Fibroblast of skin of right quadriceps (primary cell): Measurements from ENCODE around the gene TECPR2.

ENCODE experiments used
- DNase-seq: peaks from one replicate; pipeline ENCODE4 v3.0.0-alpha.2; 2013

TECPR2 gene

GRCh38 chr14:102479107-102479506 is 116.4 kb downstream of the TECPR2 start:
- DNase-seq, result no peak

GRCh38 chr14:102479777-102480176 is 117.0 kb downstream of the TECPR2 start:
- no peak for DNase-seq

- no peak for DNase-seq
Observed at GRCh38 chr14:102481371-102481770, 118.6 kb downstream of the TECPR2 start.

- peak; percentile 13 for DNase-seq
Observed at GRCh38 chr14:102481791-102482238, 119.1 kb downstream of the TECPR2 start.

GRCh38 chr14:102484316-102484715 is 121.6 kb downstream of the TECPR2 start:
- DNase-seq, result no peak

GRCh38 chr14:102485693-102486512 is 123.2 kb downstream of the TECPR2 start:
- DNase-seq, result no peak

GRCh38 chr14:102486513-102487203 is 123.9 kb downstream of the TECPR2 start:
- DNase-seq, result no peak

- DNase-seq, result no peak
Observed at GRCh38 chr14:102487204-102487577, 124.5 kb downstream of the TECPR2 start.

GRCh38 chr14:102490456-102490855 is 127.7 kb downstream of the TECPR2 start:
- no peak for DNase-seq

GRCh38 chr14:102491366-102491765 is 128.6 kb downstream of the TECPR2 start:
- DNase-seq, result no peak

GRCh38 chr14:102491786-102492530 is 129.2 kb downstream of the TECPR2 start:
- DNase-seq, result no peak

- no peak for DNase-seq
Observed at GRCh38 chr14:102492531-102492910, 129.8 kb downstream of the TECPR2 start.

GRCh38 chr14:102493096-102493495 is 130.4 kb downstream of the TECPR2 start:
- no peak for DNase-seq

GRCh38 chr14:102493585-102493984 is 130.8 kb downstream of the TECPR2 start:
- DNase-seq, result no peak

GRCh38 chr14:102495491-102496330 is 133.0 kb downstream of the TECPR2 start:
- no peak for DNase-seq

- no peak for DNase-seq
Observed at GRCh38 chr14:102496331-102496691, 133.6 kb downstream of the TECPR2 start.

- no peak for DNase-seq
Observed at GRCh38 chr14:102496958-102497744, 134.4 kb downstream of the TECPR2 start.

GRCh38 chr14:102497998-102498677 is 135.4 kb downstream of the TECPR2 start:
- no peak for DNase-seq

- DNase-seq, result no peak
Observed at GRCh38 chr14:102498678-102499265, 136.0 kb downstream of the TECPR2 start.

- DNase-seq, result no peak
Observed at GRCh38 chr14:102499401-102500157, 136.8 kb downstream of the TECPR2 start.
